ENCODE results near the gene BRIP1. TPM values are rescaled to one million over a fixed set of nuclear protein-coding genes. Genes with fewer than 3 reads are reported as not detected.

BRIP1 gene
- total RNA-seq, 2 donors from 2014 or later, result 1.3 to 3.9 TPM

GRCh38 chr17:61803796-61804195, 59.5 kb downstream of the BRIP1 start:
- TF ChIP-seq POLR2A (IDR thresholded peaks at IDR 0.05) (no peak), POLR2AphosphoS5 (IDR thresholded peaks at IDR 0.05) (no peak)
- H3K36me3 ChIP-seq, result no peaks in the 10 kb centered on the region
- H3K4me3 ChIP-seq, result no peak overlapping the region
- intact Hi-C loops (cut with DNase I), result no loop called here
- H3K27ac ChIP-seq, result no peak overlapping the region
- DNase-seq (ENCODE audit: low spot score), result no peak
- H3K9me3 ChIP-seq, result no peaks in the 10 kb centered on the region
- H3K4me1 ChIP-seq (replicated peaks), result no peaks in the 10 kb centered on the region
- 97% methylated on average over 1 of the region's 1 CpG for WGBS
- no peaks in the 10 kb centered on the region for H3K27me3 ChIP-seq (replicated peaks; ENCODE audit: insufficient read depth)

GRCh38 chr17:61803216-61803615, 60.1 kb downstream of the BRIP1 start:
- WGBS, result 97% methylated on average over 6 of the region's 6 CpGs
- intact Hi-C loops (cut with DNase I), result no loop called here
- no peak for TF ChIP-seq CTCF (IDR thresholded peaks at IDR 0.05)
- TF ChIP-seq POLR2A (IDR thresholded peaks at IDR 0.05), result no peak
- TF ChIP-seq POLR2AphosphoS5 (IDR thresholded peaks at IDR 0.05), result no peak

GRCh38 chr17:61799812-61800484, 63.4 kb downstream of the BRIP1 start:
- no peaks in the 10 kb centered on the region for H3K9me3 ChIP-seq
- H3K4me3 ChIP-seq, result no peak overlapping the region
- intact Hi-C loops (cut with DNase I), result no loop called here
- no peaks in the 10 kb centered on the region for H3K36me3 ChIP-seq
- no peaks in the 10 kb centered on the region for H3K27me3 ChIP-seq (replicated peaks; ENCODE audit: insufficient read depth)
- no peak overlapping the region for H3K27ac ChIP-seq
- no peak for TF ChIP-seq CTCF (IDR thresholded peaks at IDR 0.05)
- TF ChIP-seq POLR2AphosphoS5 (IDR thresholded peaks at IDR 0.05), result no peak
- no peak for TF ChIP-seq POLR2A (IDR thresholded peaks at IDR 0.05)
- H3K4me1 ChIP-seq (replicated peaks), result no peaks in the 10 kb centered on the region
- 92% methylated on average over 1 of the region's 1 CpG for WGBS
- no peak for DNase-seq (ENCODE audit: low spot score)

More at GRCh38 chr17:61803216-61803615, 60.1 kb downstream of the BRIP1 start:
- no peak overlapping the region for H3K4me3 ChIP-seq
- no peaks in the 10 kb centered on the region for H3K27me3 ChIP-seq (replicated peaks; ENCODE audit: insufficient read depth)
- DNase-seq (ENCODE audit: low spot score), result no peak
- H3K4me1 ChIP-seq (replicated peaks), result no peaks in the 10 kb centered on the region
- H3K36me3 ChIP-seq, result no peaks in the 10 kb centered on the region
- no peaks in the 10 kb centered on the region for H3K9me3 ChIP-seq
- H3K27ac ChIP-seq, result no peak overlapping the region

GRCh38 chr17:61797283-61797682, 66.0 kb downstream of the BRIP1 start:
- no peak overlapping the region for H3K4me3 ChIP-seq
- no peak for DNase-seq (ENCODE audit: low spot score)
- H3K36me3 ChIP-seq, result no peaks in the 10 kb centered on the region
- H3K27ac ChIP-seq, result no peak overlapping the region
- H3K9me3 ChIP-seq, result no peaks in the 10 kb centered on the region
- intact Hi-C loops (cut with DNase I), result no loop called here
- no peaks in the 10 kb centered on the region for H3K4me1 ChIP-seq (replicated peaks)
- WGBS, result 94% methylated on average over 2 of the region's 2 CpGs
- H3K27me3 ChIP-seq (replicated peaks; ENCODE audit: insufficient read depth), result no peaks in the 10 kb centered on the region
- TF ChIP-seq POLR2A (IDR thresholded peaks at IDR 0.05), result no peak
- TF ChIP-seq POLR2AphosphoS5 (IDR thresholded peaks at IDR 0.05), result no peak
- TF ChIP-seq CTCF (IDR thresholded peaks at IDR 0.05), result no peak

GRCh38 chr17:61795546-61795945, 67.8 kb downstream of the BRIP1 start:
- Histone ChIP-seq H3K4me1 (replicated peaks) (no peaks in the 10 kb centered on the region), H3K27me3 (replicated peaks; ENCODE audit: insufficient read depth) (no peaks in the 10 kb centered on the region), H3K27ac (no peak overlapping the region), H3K9me3 (no peaks in the 10 kb centered on the region), H3K36me3 (no peaks in the 10 kb centered on the region), H3K4me3 (no peak overlapping the region)
- TF ChIP-seq POLR2AphosphoS5 (IDR thresholded peaks at IDR 0.05) (no peak), CTCF (IDR thresholded peaks at IDR 0.05) (no peak), POLR2A (IDR thresholded peaks at IDR 0.05) (no peak)
- no peak for DNase-seq (ENCODE audit: low spot score)
- intact Hi-C loops (cut with DNase I), result no loop called here
- 90% methylated on average over 2 of the region's 2 CpGs for WGBS

Measured in prostate gland (tissue), 2 donors.